Activated CD8-positive, alpha-beta memory T cell treated with anti-CD3 and anti-CD28 coated beads for 1 hour (primary cell): ENCODE measurements around the gene CADM1.

Experiments used
- DNase-seq, 2 donors: peaks; one replicate each; pipeline ENCODE4 v3.0.0-alpha.2; 2020; ENCODE audit warnings: low read depth in 1 of 2; ENCODE audit errors: extremely low read depth in 1 of 2

The CADM1 gene

DNA sequence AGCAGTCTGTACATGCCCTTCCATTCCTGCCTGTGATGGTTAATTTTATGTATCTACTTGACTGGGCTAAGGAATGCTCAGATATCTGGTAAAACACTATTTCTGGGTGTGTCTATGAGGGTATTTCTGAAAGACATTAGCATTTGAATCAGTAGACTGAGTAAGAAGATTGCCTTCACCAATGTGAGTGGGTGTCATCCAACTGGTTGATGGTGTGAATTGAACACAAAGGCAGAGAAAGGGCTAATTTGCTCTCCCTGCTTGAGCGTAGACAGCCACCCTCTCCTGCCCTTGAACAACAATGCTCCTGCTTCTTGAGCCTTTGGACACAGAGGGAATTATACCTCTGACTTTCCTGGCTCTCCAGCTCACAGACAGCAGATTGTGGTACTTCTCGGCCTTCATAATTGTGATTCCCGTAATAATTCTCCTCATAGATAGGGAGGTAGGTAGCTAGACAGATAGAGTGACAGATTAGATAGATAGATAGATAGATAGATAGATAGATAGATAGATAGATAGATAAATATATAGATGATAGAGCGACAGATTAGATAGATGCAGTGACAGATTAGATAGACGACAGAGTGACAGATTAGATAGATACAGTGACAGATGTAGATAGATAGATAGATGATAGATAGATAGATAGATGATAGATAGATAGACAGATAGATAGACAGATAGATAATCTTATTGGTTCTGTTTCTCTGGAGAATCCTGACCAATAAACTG lies 370.6 kb downstream of the CADM1 start:
- DNase-seq = no peak

DNA sequence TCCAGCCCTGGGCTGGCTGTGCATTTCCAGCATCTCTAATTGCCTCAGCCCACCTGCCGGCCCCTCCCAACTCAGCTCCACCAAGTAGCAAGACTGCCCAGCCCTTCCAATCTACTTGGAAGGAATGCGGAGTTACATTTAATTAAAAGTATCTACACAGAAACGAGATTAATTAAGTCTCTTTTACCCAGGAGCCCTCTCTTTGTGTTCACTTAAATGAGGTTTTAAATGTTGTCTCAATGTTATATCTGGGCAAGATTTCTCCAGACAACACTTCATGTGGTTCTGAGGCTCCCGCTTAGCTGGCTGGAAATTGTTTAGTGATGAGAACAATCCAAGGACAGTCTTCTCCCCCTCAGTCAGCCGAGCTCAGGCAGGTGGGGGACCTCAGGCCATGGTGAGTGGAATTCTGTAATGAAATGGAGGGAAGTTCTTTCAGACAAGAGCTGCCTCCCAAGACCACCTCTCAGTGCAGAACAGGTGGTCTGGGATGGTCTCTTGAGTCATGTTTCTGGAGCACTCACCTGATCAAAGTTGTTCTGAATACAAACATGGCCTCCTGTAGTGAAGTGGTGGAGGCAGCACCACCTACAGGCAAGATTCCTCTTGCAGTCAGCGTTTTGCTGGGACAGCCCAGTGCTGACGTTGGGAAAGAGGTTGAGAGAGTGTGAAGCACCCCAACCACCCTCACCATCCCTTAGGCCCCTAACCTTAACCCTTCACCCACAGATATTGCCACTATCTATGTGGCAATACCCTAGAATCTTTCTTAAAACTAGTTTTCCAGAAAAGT lies 371.6 kb downstream of the CADM1 start:
- no peak for DNase-seq

DNA sequence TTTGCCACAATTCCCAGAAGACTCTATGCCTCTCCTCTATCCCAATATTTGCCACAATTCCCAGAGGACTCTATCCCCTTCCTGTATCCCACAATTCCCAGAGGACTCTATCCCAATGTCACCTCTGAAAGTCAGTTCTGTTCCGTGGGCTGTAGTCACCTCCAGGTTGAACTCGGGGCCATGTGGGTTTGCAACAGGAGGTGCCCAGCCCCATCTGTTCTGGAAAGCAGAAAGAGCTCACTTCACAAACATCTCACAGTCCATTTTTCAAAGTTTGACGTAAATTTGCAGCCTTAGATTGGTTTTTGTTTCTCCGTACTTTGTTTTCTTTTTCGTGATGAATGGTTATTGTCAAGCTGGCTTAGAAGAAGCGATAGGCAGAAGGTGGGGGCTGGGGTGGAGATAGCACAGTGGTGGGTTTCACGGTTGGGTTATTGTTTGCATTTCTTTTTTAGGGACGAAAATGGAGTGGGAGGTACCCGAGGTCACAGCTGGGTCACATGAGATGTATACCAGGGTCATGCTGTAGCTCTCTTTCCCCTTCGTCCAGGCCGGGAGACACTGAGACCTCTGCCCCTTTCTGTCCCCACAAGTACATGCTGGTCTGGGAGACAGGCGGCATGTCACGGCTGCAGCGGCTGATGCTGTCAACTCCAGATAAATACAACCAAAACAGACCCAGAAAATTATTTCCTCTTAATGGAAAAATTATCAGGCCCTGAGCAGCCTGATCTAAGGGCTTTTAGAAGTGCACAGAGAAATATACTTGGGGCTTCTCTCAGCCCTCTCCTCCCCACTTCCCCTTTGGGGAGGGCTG lies 374.5 kb downstream of the CADM1 start:
- no peak for DNase-seq

DNA sequence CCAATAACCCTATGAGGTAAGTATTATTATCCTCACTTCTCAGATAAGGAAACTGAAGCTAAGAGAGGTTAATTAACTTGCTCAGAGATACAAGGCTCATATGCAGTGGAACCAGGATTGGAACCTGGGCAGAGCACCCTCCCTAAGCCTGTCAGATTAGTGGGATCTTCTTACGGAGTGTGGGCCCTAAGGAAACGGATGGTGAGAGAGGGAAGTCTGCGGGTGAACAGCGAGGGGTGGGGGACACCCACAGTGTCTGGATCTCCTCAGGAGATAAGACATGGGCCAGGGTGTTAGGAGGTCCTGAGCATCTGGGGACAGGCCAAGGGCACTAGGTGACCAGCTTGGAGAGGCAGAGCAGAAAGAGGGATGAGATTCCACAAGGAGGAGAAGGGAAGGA lies 376.0 kb downstream of the CADM1 start:
- DNase-seq = no peak

DNA sequence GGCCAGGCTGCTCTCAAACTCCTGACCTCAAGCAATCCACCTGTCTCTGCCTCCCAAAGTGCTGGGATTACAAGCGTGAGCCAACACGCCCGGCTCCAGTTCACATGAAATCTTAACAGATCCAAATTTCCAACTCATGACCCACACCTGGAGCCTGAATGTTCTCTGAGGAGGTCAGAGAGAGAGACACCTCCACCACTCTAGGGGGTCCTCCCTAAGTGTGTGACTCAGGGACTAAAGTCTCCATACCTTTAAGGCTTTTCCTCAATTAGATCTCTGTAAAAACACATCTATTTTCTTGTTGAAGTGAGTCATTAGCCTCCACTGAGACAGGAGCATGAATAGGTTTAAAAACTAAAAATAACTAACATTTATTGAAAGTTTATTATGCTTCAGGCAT lies 376.4 kb downstream of the CADM1 start:
- DNase-seq = no peak

DNA sequence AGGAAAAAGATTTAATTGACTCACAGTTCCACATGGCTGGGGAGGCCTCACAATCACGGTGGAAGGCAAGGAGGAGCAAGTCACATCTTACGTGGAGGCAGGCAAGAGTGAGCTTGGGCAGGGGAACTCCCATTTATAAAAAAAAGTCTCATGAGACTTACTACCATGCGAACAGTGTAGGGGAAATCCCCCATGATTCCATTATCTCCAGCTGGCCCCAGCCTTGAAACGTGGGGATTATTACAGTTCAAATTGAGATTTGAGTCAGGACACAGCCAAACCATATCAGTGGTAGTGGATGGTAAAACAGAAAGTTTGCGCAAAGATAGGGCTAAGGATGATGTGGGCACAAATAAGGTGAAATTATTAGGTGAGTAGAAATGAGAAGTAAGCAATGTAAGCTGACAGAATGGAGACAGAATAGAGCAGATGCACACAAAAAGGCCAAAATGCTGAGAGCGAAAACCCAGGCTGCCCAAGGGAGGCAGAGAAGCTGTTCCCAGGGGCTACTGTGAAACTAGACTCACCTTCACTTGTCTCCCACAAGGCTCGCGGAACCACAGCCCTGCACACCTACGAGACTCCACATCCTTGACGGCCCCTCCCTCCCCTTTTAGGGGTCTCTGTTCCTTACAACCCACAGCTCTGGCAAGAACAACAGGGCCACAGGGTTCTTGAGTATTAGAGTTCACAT lies 377.6 kb downstream of the CADM1 start:
- no peak for DNase-seq

DNA sequence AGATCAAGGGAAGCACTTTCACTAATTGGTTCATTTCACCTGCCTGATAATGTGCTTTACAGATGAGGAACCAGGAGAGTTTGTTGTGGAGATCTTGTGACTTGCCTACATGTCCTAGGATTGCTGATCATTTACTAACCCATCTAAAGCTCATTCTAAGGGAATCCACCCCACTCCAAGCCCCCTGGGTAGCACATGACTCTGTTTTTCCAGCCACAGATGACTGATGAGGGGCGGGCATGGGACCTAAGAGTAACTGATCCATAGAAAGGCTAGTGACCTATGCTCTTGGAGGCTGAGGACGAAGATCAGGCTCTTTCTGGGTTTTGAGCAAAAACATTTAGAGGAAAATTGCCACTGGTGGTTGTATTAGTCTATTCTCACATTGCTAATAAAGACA lies 378.1 kb downstream of the CADM1 start:
- no peak for DNase-seq

DNA sequence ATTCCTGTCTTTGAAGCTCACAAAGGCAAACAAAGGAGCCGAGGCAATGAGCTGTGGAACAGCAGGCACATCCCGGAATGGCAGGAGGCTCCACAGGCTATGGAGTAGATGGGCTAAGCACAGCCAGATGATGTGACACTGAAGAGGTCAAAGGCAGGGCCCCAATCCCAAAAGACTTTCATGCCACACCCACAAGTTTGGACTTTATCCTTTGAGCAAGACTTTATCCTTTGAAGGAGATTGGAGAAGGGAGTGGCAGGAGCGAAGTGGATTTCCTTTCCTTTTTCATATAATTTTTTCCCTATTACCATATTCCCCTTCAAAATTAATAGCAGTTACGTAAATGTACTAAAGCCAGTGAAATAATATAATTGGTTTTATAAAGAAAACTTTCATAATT lies 379.4 kb downstream of the CADM1 start:
- no peak for DNase-seq

DNA sequence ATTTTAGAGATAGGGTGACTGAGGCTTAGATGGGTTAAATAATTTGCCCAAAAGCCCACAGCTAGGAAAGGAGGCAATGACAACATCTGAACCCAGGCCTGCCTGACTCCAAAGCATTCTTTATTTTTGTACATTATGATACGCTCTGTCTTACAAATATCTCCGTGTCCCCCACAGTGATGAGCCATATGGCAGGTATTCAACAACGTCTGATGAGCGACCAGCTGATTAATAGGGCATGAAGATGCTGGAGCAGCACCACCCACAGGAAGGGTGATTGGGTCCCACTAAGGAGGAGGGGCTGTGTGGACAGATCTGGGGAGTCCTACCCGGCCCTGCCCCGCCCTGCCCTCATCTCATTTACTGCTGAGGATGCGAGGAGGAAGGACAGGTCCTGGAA lies 380.6 kb downstream of the CADM1 start:
- DNase-seq = no peak

DNA sequence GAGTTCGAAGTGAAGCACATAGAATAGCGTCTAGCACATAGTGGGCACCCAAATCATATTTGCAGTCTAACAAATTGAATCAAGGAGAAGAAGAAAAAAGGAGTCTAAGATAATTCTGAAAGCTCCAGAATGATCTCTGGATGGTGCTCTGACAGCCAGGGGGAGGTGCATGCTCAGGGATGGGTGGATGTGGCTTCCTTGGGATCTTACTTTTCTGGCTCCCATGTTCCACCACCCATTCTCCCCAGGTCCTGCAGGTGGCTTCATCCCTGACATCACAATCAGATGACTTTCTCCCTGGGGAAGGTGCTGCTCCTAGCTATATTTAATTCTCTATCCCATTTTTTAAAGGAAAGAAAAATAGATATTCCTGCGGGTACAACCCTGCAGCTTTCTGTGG lies 381.9 kb downstream of the CADM1 start:
- DNase-seq = no peak
